ENCODE measurements around the gene B4GALNT3. TPM values are rescaled to one million over a fixed set of nuclear protein-coding genes. Genes with fewer than 3 reads are reported as not detected.
A peak's percentile ranks its signal among the peaks of the same experiment; 100 is the strongest.

B4GALNT3 gene
- total and polyA plus RNA-seq, 2 donors (not counting 1 experiment from before 2014, with no cell fraction given), result not detected

- Histone ChIP-seq H2AFZ (ENCODE audit: low read length) (no peak overlapping the region), H4K20me1 (ENCODE audit: control insufficient read depth, extremely low read depth, insufficient read depth, low read length) (no peaks in the 10 kb centered on the region), H3K4me1 (ENCODE audit: control insufficient read depth, extremely low read depth, insufficient read depth, low read length) (no peaks in the 10 kb centered on the region), H3K27ac (ENCODE audit: insufficient read depth, low read length) (no peak overlapping the region), H3K9ac (ENCODE audit: insufficient read depth, low read length) (no peak overlapping the region), H3K4me2 (ENCODE audit: extremely low read depth, insufficient read depth, low read length) (no peak overlapping the region), H3K36me3 (ENCODE audit: control insufficient read depth, insufficient read depth, low read length) (no peaks in the 10 kb centered on the region), H3K4me3 (replicated peaks in 1 of 4; ENCODE audit: control extremely low read depth in 1 of 4, insufficient read depth in 1 of 4, low read depth in 3 of 4, low read length in 4 of 4) (no peak overlapping the region), H3K9me3 (ENCODE audit: control insufficient read depth, insufficient read depth, low read depth, low read length) (no peaks in the 10 kb centered on the region), H3K79me2 (ENCODE audit: control insufficient read depth, insufficient read depth, low read length) (no peaks in the 10 kb centered on the region), H3K27me3 (ENCODE audit: control insufficient read depth, insufficient read depth, low read length) (peaks cover 7% of the 10 kb centered on the region)
- no peak for DNase-seq (ENCODE audit: low read depth in 2 of 2)
- TF ChIP-seq EZH2 (IDR thresholded peaks at IDR 0.05; ENCODE audit: low read length, missing control alignments) (no peak), CTCF (conservative IDR thresholded peaks at IDR 0.05 in 1 of 2, IDR thresholded peaks at IDR 0.05 in 1 of 2; ENCODE audit: low read depth in 1 of 2, low read length in 2 of 2) (no peak)
These were observed 48.4 kb downstream of the B4GALNT3 start for GRCh38 chr12:508145-508544.

- Histone ChIP-seq H3K27ac (ENCODE audit: insufficient read depth, low read length) (no peak overlapping the region), H3K4me2 (ENCODE audit: extremely low read depth, insufficient read depth, low read length) (no peak overlapping the region), H3K79me2 (ENCODE audit: control insufficient read depth, insufficient read depth, low read length) (no peaks in the 10 kb centered on the region), H3K9me3 (ENCODE audit: control insufficient read depth, insufficient read depth, low read depth, low read length) (no peaks in the 10 kb centered on the region), H3K4me1 (ENCODE audit: control insufficient read depth, extremely low read depth, insufficient read depth, low read length) (no peaks in the 10 kb centered on the region), H2AFZ (ENCODE audit: low read length) (no peak overlapping the region), H3K36me3 (ENCODE audit: control insufficient read depth, insufficient read depth, low read length) (no peaks in the 10 kb centered on the region), H3K27me3 (ENCODE audit: control insufficient read depth, insufficient read depth, low read length) (peaks cover 2% of the 10 kb centered on the region), H4K20me1 (ENCODE audit: control insufficient read depth, extremely low read depth, insufficient read depth, low read length) (no peaks in the 10 kb centered on the region), H3K9ac (ENCODE audit: insufficient read depth, low read length) (no peak overlapping the region), H3K4me3 (replicated peaks in 1 of 4; ENCODE audit: control extremely low read depth in 1 of 4, insufficient read depth in 1 of 4, low read depth in 3 of 4, low read length in 4 of 4) (no peak overlapping the region)
- no peak for DNase-seq (ENCODE audit: low read depth in 2 of 2)
- no peak for TF ChIP-seq EZH2 (IDR thresholded peaks at IDR 0.05; ENCODE audit: low read length, missing control alignments)
- no peak for TF ChIP-seq CTCF (conservative IDR thresholded peaks at IDR 0.05 in 1 of 2, IDR thresholded peaks at IDR 0.05 in 1 of 2; ENCODE audit: low read depth in 1 of 2, low read length in 2 of 2)
These were observed 49.1 kb downstream of the B4GALNT3 start for GRCh38 chr12:508795-509194.

- TF ChIP-seq CTCF (conservative IDR thresholded peaks at IDR 0.05 in 1 of 2, IDR thresholded peaks at IDR 0.05 in 1 of 2; ENCODE audit: low read depth in 1 of 2, low read length in 2 of 2) (no peak), EZH2 (IDR thresholded peaks at IDR 0.05; ENCODE audit: low read length, missing control alignments) (no peak)
- H2AFZ ChIP-seq (ENCODE audit: low read length), result no peak overlapping the region
- H3K4me2 ChIP-seq (ENCODE audit: extremely low read depth, insufficient read depth, low read length), result no peak overlapping the region
- no peaks in the 10 kb centered on the region for H3K4me1 ChIP-seq (ENCODE audit: control insufficient read depth, extremely low read depth, insufficient read depth, low read length)
- peaks cover 2% of the 10 kb centered on the region for H3K27me3 ChIP-seq (ENCODE audit: control insufficient read depth, insufficient read depth, low read length)
- no peaks in the 10 kb centered on the region for H3K36me3 ChIP-seq (ENCODE audit: control insufficient read depth, insufficient read depth, low read length)
- peak in 1 of 2 donors; percentile 44 for DNase-seq (ENCODE audit: low read depth in 2 of 2)
- no peak overlapping the region for H3K4me3 ChIP-seq (replicated peaks in 1 of 4; ENCODE audit: control extremely low read depth in 1 of 4, insufficient read depth in 1 of 4, low read depth in 3 of 4, low read length in 4 of 4)
- no peak overlapping the region for H3K27ac ChIP-seq (ENCODE audit: insufficient read depth, low read length)
- no peaks in the 10 kb centered on the region for H3K9me3 ChIP-seq (ENCODE audit: control insufficient read depth, insufficient read depth, low read depth, low read length)
- no peak overlapping the region for H3K9ac ChIP-seq (ENCODE audit: insufficient read depth, low read length)
- H3K79me2 ChIP-seq (ENCODE audit: control insufficient read depth, insufficient read depth, low read length), result no peaks in the 10 kb centered on the region
- no peaks in the 10 kb centered on the region for H4K20me1 ChIP-seq (ENCODE audit: control insufficient read depth, extremely low read depth, insufficient read depth, low read length)
These were observed 49.8 kb downstream of the B4GALNT3 start for GRCh38 chr12:509500-509899.

All from fibroblast of lung (primary cell).